H9 (cell line): ENCODE results near the gene LZTR1. TPM values are rescaled to one million over a fixed set of nuclear protein-coding genes. Genes with fewer than 3 reads are reported as not detected.

Experiments used
- DNase-seq: peaks from one replicate; pipeline ENCODE4 v3.0.0-alpha.2; 2017
- H2AFZ ChIP-seq: one replicate; pipeline ENCODE4 v1.6.1; 2013; ENCODE audit warnings: mild to moderate bottlenecking, low read length, control low read depth, moderate library complexity
- H2AK5ac ChIP-seq: 2 replicates; pipeline ENCODE4 v1.6.1; 2013; ENCODE audit warnings: low read length, control low read depth, mixed read lengths; ENCODE audit not compliant: insufficient read length
- H2BK120ac ChIP-seq: one replicate; pipeline ENCODE4 v1.6.1; 2013; ENCODE audit warnings: low read depth, mild to moderate bottlenecking, low read length, control low read depth, inconsistent platforms; ENCODE audit not compliant: poor library complexity, severe bottlenecking
- H2BK12ac ChIP-seq: 2 replicates; pipeline ENCODE4 v1.6.1; 2013; ENCODE audit warnings: low read length, control low read depth, mixed read lengths, low read depth; ENCODE audit not compliant: insufficient read length
- H2BK15ac ChIP-seq: 2 replicates; pipeline ENCODE4 v1.6.1; 2013; ENCODE audit warnings: low read depth, low read length, control low read depth
- H2BK20ac ChIP-seq: one replicate; pipeline ENCODE4 v1.6.1; 2013; ENCODE audit warnings: low read depth, mild to moderate bottlenecking, low read length, control low read depth, inconsistent platforms; ENCODE audit not compliant: poor library complexity, severe bottlenecking
- H2BK5ac ChIP-seq: 2 replicates; pipeline ENCODE4 v1.6.1; 2013; ENCODE audit warnings: low read length, control low read depth, mixed read lengths; ENCODE audit not compliant: insufficient read length
- H3K14ac ChIP-seq: 2 replicates; pipeline ENCODE4 v1.6.1; 2013; ENCODE audit warnings: low read length, control low read depth; ENCODE audit not compliant: insufficient read depth
- H3K18ac ChIP-seq: 2 replicates; pipeline ENCODE4 v1.6.1; 2013; ENCODE audit warnings: low read depth, mild to moderate bottlenecking, mixed read lengths, low read length, control low read depth; ENCODE audit not compliant: insufficient read length
- H3K23ac ChIP-seq: 2 replicates; pipeline ENCODE4 v1.6.1; 2013; ENCODE audit warnings: low read length, control low read depth, mixed read lengths, low read depth; ENCODE audit not compliant: insufficient read length
- H3K23me2 ChIP-seq: 2 replicates; pipeline ENCODE4 v1.6.1; 2013; ENCODE audit warnings: low read depth, mild to moderate bottlenecking, mixed read lengths, low read length, control low read depth; ENCODE audit not compliant: insufficient read length, poor library complexity, severe bottlenecking
- H3K27ac ChIP-seq: 2 replicates; pipeline ENCODE4 v1.5.1; 2013; ENCODE audit warnings: low read length, control low read depth, mixed read lengths, low read depth; ENCODE audit not compliant: insufficient read length
- H3K27me3 ChIP-seq: 2 replicates; pipeline ENCODE4 v1.6.1; 2013; ENCODE audit warnings: low read length, control low read depth, inconsistent platforms; ENCODE audit not compliant: insufficient read depth
- H3K4ac ChIP-seq: 2 replicates; pipeline ENCODE4 v1.6.1; 2013; ENCODE audit warnings: low read depth, mild to moderate bottlenecking, control low read depth, inconsistent platforms, low read length, moderate library complexity
- H3K4me1 ChIP-seq: 2 replicates; pipeline ENCODE4 v1.6.1; 2013; ENCODE audit warnings: low read length, control low read depth, inconsistent platforms; ENCODE audit not compliant: insufficient read depth
- H3K4me2 ChIP-seq: 2 replicates; pipeline ENCODE4 v1.6.1; 2013; ENCODE audit warnings: low read length, control low read depth, mixed read lengths; ENCODE audit not compliant: insufficient read length, insufficient read depth
- H3K56ac ChIP-seq: 2 replicates; pipeline ENCODE4 v1.6.1; 2013; ENCODE audit warnings: low read depth, mild to moderate bottlenecking, mixed read lengths, low read length, control low read depth; ENCODE audit not compliant: insufficient read length
- H3K79me1 ChIP-seq: 2 replicates; pipeline ENCODE4 v1.6.1; 2013; ENCODE audit warnings: low read depth, mild to moderate bottlenecking, moderate library complexity, low read length, control low read depth, inconsistent platforms; ENCODE audit not compliant: insufficient read depth, poor library complexity, severe bottlenecking
- H3K79me2 ChIP-seq: 2 replicates; pipeline ENCODE4 v1.6.1; 2013; ENCODE audit warnings: low read length, control low read depth, inconsistent platforms; ENCODE audit not compliant: insufficient read depth
- H3K9ac ChIP-seq: 2 replicates; pipeline ENCODE4 v1.6.1; 2013; ENCODE audit warnings: low read length, control low read depth, mixed read lengths; ENCODE audit not compliant: insufficient read length; ENCODE audit errors: extremely low read depth
- H3K9me3 ChIP-seq: one replicate; pipeline ENCODE4 v1.6.1; 2013; ENCODE audit warnings: low read depth, low read length, inconsistent platforms; ENCODE audit not compliant: control insufficient read depth
- H3T11ph ChIP-seq: one replicate; pipeline ENCODE4 v1.6.1; 2013; ENCODE audit warnings: mild to moderate bottlenecking, low read length, control low read depth, inconsistent platforms
- H4K20me1 ChIP-seq: one replicate; pipeline ENCODE4 v1.6.1; 2013; ENCODE audit not compliant: control insufficient read depth, insufficient read length, insufficient read depth
- H4K5ac ChIP-seq: 2 replicates; pipeline ENCODE4 v1.6.1; 2013; ENCODE audit warnings: low read depth, mild to moderate bottlenecking, mixed read lengths, low read length, control low read depth; ENCODE audit not compliant: insufficient read length
- H4K8ac ChIP-seq: replicated peaks from 2 replicates; pipeline ENCODE4 v1.6.1; 2013; ENCODE audit warnings: low read length, control low read depth, mixed read lengths, low read depth; ENCODE audit not compliant: insufficient read length
- H4K91ac ChIP-seq: 2 replicates; pipeline ENCODE4 v1.6.1; 2013; ENCODE audit warnings: low read depth, mild to moderate bottlenecking, moderate library complexity, mixed read lengths, low read length, control low read depth; ENCODE audit not compliant: insufficient read length
- H3K27ac Mint-ChIP-seq, 3 experiments: 2 replicates in 2 of 3; 3 replicates in 1 of 3; pipeline ENCODE4 v1.8.0; 2020 to 2021; ENCODE audit warnings: mixed read lengths in 3 of 3, mild to moderate bottlenecking in 1 of 3, moderate library complexity in 1 of 3
- H3K27me3 Mint-ChIP-seq: 2 replicates; pipeline ENCODE4 v1.8.0; 2021; ENCODE audit warnings: low read depth, mild to moderate bottlenecking, moderate library complexity, mixed read lengths
- H3K36me3 Mint-ChIP-seq, 3 experiments: 2 replicates in 2 of 3; 3 replicates in 1 of 3; pipeline ENCODE4 v1.8.0; 2020 to 2021; ENCODE audit warnings: low read depth in 3 of 3, mixed read lengths in 3 of 3; ENCODE audit not compliant: insufficient read depth in 1 of 3
- H3K4me1 Mint-ChIP-seq, 2 experiments: 2 replicates each; pipeline ENCODE4 v1.8.0; 2020; ENCODE audit warnings: mixed read lengths in 2 of 2
- H3K4me3 Mint-ChIP-seq, 2 experiments: 2 replicates in 1 of 2; 3 replicates in 1 of 2; pipeline ENCODE4 v1.8.0; 2020 to 2021; ENCODE audit warnings: mild to moderate bottlenecking in 2 of 2, mixed read lengths in 2 of 2, moderate library complexity in 1 of 2
- H3K9me3 Mint-ChIP-seq, 2 experiments: 2 replicates in 1 of 2; 3 replicates in 1 of 2; pipeline ENCODE4 v1.8.0; 2020; ENCODE audit warnings: mild to moderate bottlenecking in 2 of 2, mixed read lengths in 2 of 2, moderate library complexity in 1 of 2
- WGBS: extraction: QIAGEN DNeasy Blood & Tissue Kit; methylation state at CpG from one replicate; pipeline ENCODE4 v1.1.7; 2013; ENCODE audit warnings: missing lambda C conversion rate, low lambda C conversion rate, mixed read lengths; ENCODE audit not compliant: insufficient read length; ENCODE audit errors: extremely low coverage; 5-methylcytosine and 5-hydroxymethylcytosine counted together
- total RNA-seq: library from RNA; stranded (reverse); gene quantifications from 2 replicates; pipeline ENCODE4 v1.2.1, GENCODE V29; 2021
- TF ChIP-seq, protein P1 (sequence below): fragments of 200-600 bp; sonication (generic); conservative IDR thresholded peaks from 3 replicates; pipeline ENCODE4 v1.8.0; 2021; ENCODE audit warnings: antibody characterized with exemption, mild to moderate bottlenecking

LZTR1 gene
- total RNA-seq, 1 experiment from 2014 or later = 47.0 TPM

DNA sequence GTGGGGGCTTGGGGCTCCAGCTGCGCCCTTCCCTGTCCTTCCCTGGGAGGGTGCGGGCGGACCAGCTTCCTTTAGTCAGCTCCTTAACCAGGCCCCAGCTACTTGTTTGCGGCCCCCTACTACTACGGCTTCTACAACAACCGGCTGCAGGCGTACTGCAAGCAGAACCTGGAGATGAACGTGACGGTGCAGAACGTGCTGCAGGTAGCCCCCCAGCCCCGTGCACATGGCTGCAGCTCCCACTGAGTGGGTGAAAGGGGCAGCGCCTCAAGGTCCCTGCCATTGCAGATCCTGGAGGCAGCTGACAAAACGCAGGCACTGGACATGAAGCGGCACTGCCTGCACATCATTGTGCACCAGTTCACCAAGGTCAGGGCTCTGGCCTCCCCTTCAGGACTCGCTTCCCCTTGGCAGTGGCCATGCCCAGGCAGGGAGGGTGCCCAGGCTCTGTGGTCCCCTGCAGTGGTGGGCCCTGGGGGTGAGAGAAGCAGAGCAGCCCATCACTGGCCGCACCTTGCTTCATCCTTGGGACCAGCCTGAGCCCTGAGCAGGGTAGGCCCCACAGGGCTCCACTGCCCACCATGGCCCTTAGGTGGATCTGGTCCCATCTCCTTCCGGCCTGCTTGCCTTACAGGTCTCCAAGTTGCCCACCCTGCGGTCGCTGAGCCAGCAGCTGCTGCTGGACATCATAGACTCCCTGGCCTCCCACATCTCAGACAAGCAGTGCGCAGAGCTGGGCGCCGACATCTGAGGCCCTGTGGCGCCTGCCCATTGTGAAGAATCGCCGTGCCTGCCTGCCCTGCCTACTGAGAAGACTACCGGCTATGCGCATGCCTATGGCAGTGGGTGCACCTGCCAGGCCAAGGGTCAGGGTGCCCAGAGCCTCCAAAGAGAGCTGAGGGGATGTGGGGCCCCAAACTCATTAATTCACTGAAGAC lies 14.8 kb downstream of the LZTR1 start:
- no peak overlapping the region for H3K56ac ChIP-seq
- H4K8ac ChIP-seq = no peak overlapping the region
- Mint-ChIP-seq H3K4me1 (peaks cover 4 to 10% of the 10 kb centered on the region in 2 experiments; a peak in 3 of 4 replicates), H3K36me3 (peaks cover 2 to 18% (median 8%) of the 10 kb centered on the region in 3 experiments; a peak in 5 of 7 replicates), H3K27ac (no peak overlapping the region), H3K27me3 (no peaks in the 10 kb centered on the region), H3K4me3 (no peak overlapping the region), H3K9me3 (no peaks in the 10 kb centered on the region)
- peaks cover 5% of the 10 kb centered on the region for H3K23me2 ChIP-seq
- no peaks in the 10 kb centered on the region for H4K20me1 ChIP-seq
- H3K14ac ChIP-seq = no peak overlapping the region
- no peaks in the 10 kb centered on the region for H3K9me3 ChIP-seq
- TF ChIP-seq, protein P1, sequence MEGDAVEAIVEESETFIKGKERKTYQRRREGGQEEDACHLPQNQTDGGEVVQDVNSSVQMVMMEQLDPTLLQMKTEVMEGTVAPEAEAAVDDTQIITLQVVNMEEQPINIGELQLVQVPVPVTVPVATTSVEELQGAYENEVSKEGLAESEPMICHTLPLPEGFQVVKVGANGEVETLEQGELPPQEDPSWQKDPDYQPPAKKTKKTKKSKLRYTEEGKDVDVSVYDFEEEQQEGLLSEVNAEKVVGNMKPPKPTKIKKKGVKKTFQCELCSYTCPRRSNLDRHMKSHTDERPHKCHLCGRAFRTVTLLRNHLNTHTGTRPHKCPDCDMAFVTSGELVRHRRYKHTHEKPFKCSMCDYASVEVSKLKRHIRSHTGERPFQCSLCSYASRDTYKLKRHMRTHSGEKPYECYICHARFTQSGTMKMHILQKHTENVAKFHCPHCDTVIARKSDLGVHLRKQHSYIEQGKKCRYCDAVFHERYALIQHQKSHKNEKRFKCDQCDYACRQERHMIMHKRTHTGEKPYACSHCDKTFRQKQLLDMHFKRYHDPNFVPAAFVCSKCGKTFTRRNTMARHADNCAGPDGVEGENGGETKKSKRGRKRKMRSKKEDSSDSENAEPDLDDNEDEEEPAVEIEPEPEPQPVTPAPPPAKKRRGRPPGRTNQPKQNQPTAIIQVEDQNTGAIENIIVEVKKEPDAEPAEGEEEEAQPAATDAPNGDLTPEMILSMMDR = no peak
- H4K5ac ChIP-seq = no peak overlapping the region
- DNase-seq = no peak
- H2BK15ac ChIP-seq = no peak overlapping the region
- H3K79me1 ChIP-seq = no peaks in the 10 kb centered on the region
- no peak overlapping the region for H2BK120ac ChIP-seq
- H3K4me2 ChIP-seq = no peak overlapping the region
- no peak overlapping the region for H3K9ac ChIP-seq
- no peak overlapping the region for H3K23ac ChIP-seq
- no CpG with 5 or more reads among the region's 27 CpGs for WGBS
- no peaks in the 10 kb centered on the region for H3K79me2 ChIP-seq
- H2BK20ac ChIP-seq = no peak overlapping the region
- no peak overlapping the region for H3K4ac ChIP-seq
- no peak overlapping the region for H2BK12ac ChIP-seq
- H3K27me3 ChIP-seq = no peaks in the 10 kb centered on the region
- H4K91ac ChIP-seq = no peak overlapping the region
- H3K18ac ChIP-seq = no peak overlapping the region
- no peak overlapping the region for H2AK5ac ChIP-seq
- no peak overlapping the region for H2AFZ ChIP-seq
- no peaks in the 10 kb centered on the region; the same call in 1 of the 2 replicates for H3K4me1 ChIP-seq
- H2BK5ac ChIP-seq = no peak overlapping the region
- H3K27ac ChIP-seq = no peak overlapping the region
- no peak overlapping the region for H3T11ph ChIP-seq
